ENCODE data around the gene MAP2K2. TPM values are rescaled to one million over a fixed set of nuclear protein-coding genes. Genes with fewer than 3 reads are reported as not detected.

Gene MAP2K2
- total and polyA plus RNA-seq, 11 donors, result 95.3 to 204 (median 118) TPM

GRCh38 chr19:4121815-4122214, 2.1 kb downstream of the MAP2K2 start:
- TF ChIP-seq, protein P1, sequence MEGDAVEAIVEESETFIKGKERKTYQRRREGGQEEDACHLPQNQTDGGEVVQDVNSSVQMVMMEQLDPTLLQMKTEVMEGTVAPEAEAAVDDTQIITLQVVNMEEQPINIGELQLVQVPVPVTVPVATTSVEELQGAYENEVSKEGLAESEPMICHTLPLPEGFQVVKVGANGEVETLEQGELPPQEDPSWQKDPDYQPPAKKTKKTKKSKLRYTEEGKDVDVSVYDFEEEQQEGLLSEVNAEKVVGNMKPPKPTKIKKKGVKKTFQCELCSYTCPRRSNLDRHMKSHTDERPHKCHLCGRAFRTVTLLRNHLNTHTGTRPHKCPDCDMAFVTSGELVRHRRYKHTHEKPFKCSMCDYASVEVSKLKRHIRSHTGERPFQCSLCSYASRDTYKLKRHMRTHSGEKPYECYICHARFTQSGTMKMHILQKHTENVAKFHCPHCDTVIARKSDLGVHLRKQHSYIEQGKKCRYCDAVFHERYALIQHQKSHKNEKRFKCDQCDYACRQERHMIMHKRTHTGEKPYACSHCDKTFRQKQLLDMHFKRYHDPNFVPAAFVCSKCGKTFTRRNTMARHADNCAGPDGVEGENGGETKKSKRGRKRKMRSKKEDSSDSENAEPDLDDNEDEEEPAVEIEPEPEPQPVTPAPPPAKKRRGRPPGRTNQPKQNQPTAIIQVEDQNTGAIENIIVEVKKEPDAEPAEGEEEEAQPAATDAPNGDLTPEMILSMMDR (IDR thresholded peaks at IDR 0.05), result no peak
- no peak for TF ChIP-seq POLR2A (IDR thresholded peaks at IDR 0.05)

GRCh38 chr19:4121273-4121612, 2.7 kb downstream of the MAP2K2 start:
- ATAC-seq (no peak), DNase-seq (no peak)
- peaks cover 0 to 33% (median 16%) of the 10 kb centered on the region in 12 donors for H3K4me1 ChIP-seq
- no peak overlapping the region for H3K27ac ChIP-seq
- H3K27me3 ChIP-seq, result no peaks in the 10 kb centered on the region
- intact Hi-C loops (cut with DNase I), result loop anchor here in 6 of 10 donors (5.0 to 10.0 kb wide), 5 partner anchors 44 to 136 kb away; partner anchors contain the start of genes PIAS4 (in 2 of the 6) and EEF2 (in 1 of the 6)
- TF ChIP-seq, protein P1 (IDR thresholded peaks at IDR 0.05), result no peak
- TF ChIP-seq POLR2A (IDR thresholded peaks at IDR 0.05), result no peak
- no peak overlapping the region for H3K4me3 ChIP-seq
- 95 to 100% (median 96%) methylated on average over 5 of the region's 5 CpGs for WGBS, 4 donors
- peaks cover 0 to 42% (median 21%) of the 10 kb centered on the region in 9 donors for H3K36me3 ChIP-seq
- no peaks in the 10 kb centered on the region for H3K9me3 ChIP-seq

More at GRCh38 chr19:4121815-4122214, 2.1 kb downstream of the MAP2K2 start:
- DNase-seq (no peak), ATAC-seq (no peak)
- 94 to 98% (median 98%) methylated on average over 4 of the region's 4 CpGs for WGBS, 4 donors
- Histone ChIP-seq H3K9me3 (no peaks in the 10 kb centered on the region), H3K36me3 (peaks cover 0 to 36% (median 16%) of the 10 kb centered on the region in 9 donors), H3K4me1 (peaks cover 0 to 33% (median 16%) of the 10 kb centered on the region in 12 donors), H3K4me3 (no peak overlapping the region), H3K27me3 (no peaks in the 10 kb centered on the region), H3K27ac (no peak overlapping the region)
- intact Hi-C loops (cut with DNase I), result loop anchor here in 7 of 10 donors (2.0 to 10.0 kb wide), 6 partner anchors 45 to 137 kb away; partner anchors contain the start of genes PIAS4 (in 2 of the 7), EEF2 (in 1 of the 7) and ZBTB7A (in 1 of the 7)

GRCh38 chr19:4120559-4121272, 3.2 kb downstream of the MAP2K2 start:
- TF ChIP-seq, protein P1 (IDR thresholded peaks at IDR 0.05), result no peak
- TF ChIP-seq POLR2A (IDR thresholded peaks at IDR 0.05), result no peak
- ATAC-seq, result no peak
- Histone ChIP-seq H3K27ac (no peak overlapping the region), H3K36me3 (peaks cover 0 to 47% (median 26%) of the 10 kb centered on the region in 9 donors), H3K9me3 (no peaks in the 10 kb centered on the region), H3K4me3 (no peak overlapping the region), H3K27me3 (no peaks in the 10 kb centered on the region), H3K4me1 (peaks cover 1 to 35% (median 18%) of the 10 kb centered on the region in 12 donors)
- 66 to 82% (median 81%) methylated on average over 21 of the region's 21 CpGs for WGBS, 4 donors
- no peak for DNase-seq
- intact Hi-C loops (cut with DNase I), result loop anchor here in 6 of 10 donors (5.0 to 10.0 kb wide), 5 partner anchors 43 to 136 kb away; partner anchors contain the start of genes PIAS4 (in 2 of the 6) and EEF2 (in 1 of the 6)

DNA sequence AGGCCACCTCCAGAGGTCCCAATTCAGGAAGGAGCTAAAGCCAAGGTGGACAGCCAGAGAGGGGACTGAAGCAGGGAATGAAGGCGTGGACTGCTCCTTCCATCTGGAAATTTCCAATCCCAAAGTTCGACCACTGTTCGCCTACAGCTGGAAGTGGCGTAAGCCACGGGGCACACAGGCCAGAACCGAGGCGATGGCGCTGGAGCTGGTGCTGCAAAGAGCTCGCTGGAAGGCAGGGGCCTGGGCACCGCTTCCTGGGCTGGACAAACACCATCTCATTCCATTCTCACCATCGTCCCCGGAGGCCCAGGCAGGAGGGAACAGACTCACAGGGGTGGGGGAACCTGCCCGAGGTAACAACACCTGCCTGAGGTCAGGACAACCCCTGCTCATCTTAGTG, 4.2 kb downstream of the MAP2K2 start:
- DNase-seq (no peak), ATAC-seq (no peak)
- TF ChIP-seq, protein P1 (IDR thresholded peaks at IDR 0.05), result no peak
- TF ChIP-seq POLR2A (IDR thresholded peaks at IDR 0.05), result no peak
- Histone ChIP-seq H3K36me3 (peaks cover 0 to 52% (median 29%) of the 10 kb centered on the region in 9 donors), H3K4me3 (no peak overlapping the region), H3K27ac (no peak overlapping the region), H3K9me3 (no peaks in the 10 kb centered on the region), H3K27me3 (no peaks in the 10 kb centered on the region), H3K4me1 (peaks cover 2 to 44% (median 27%) of the 10 kb centered on the region in 12 donors)
- intact Hi-C loops (cut with DNase I), result loop anchor here in 7 of 10 donors (5.0 to 10.0 kb wide), 5 partner anchors 42 to 135 kb away; partner anchors contain the start of genes EEF2 (in 2 of the 7) and PIAS4 (in 2 of the 7)
- WGBS, 4 donors, result 89 to 91% (median 90%) methylated on average over 13 of the region's 13 CpGs
